ENCODE measurements around the gene GPR42. TPM values are rescaled to one million over a fixed set of nuclear protein-coding genes. Genes with fewer than 3 reads are reported as not detected.
"Not testable (repeated sequence)": the region's sequence is repeated elsewhere in the genome, so short reads cannot be mapped to it uniquely, and the experiment has no call there.

The GPR42 gene
- total and polyA plus RNA-seq, 12 donors: not detected

DNA sequence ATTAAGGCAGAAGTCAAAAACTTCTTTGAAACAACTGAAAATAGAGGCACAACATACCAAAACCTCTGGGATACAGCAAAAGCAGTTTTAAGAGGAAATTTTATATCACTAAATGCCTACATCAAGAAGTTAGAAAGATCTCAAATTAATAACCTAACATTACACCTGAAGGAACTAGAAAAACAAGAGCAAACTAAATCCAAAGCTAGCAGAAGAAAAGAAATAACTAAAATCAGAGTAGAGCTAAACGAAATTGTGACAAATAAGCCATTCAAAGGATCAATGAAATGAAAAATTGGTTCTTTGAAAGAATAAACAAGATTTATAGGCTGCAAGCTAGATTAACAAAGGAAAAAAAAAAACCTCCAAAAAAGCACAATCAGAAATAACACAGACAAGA is 2.5 kb upstream of the GPR42 start:
- Histone ChIP-seq H3K36me3 (replicated peaks in 1 of 2) (no peaks in the 10 kb centered on the region), H3K4me3 (no peak overlapping the region), H3K4me1 (replicated peaks in 1 of 2) (no peaks in the 10 kb centered on the region), H3K9me3 (replicated peaks in 1 of 3) (no peaks in the 10 kb centered on the region), H3K27ac (no peak overlapping the region), H3K27me3 (no peaks in the 10 kb centered on the region)
- DNase-seq: no peak
- intact Hi-C loops (cut with DNase I): no loop called here
- 43 to 76% (median 59%) methylated on average over 1 of the region's 1 CpG; no CpG with 5 or more reads in 1 of the 4 donors for WGBS, 4 donors
- no peak for TF ChIP-seq POLR2A (IDR thresholded peaks at IDR 0.05)
- TF ChIP-seq, protein P1, sequence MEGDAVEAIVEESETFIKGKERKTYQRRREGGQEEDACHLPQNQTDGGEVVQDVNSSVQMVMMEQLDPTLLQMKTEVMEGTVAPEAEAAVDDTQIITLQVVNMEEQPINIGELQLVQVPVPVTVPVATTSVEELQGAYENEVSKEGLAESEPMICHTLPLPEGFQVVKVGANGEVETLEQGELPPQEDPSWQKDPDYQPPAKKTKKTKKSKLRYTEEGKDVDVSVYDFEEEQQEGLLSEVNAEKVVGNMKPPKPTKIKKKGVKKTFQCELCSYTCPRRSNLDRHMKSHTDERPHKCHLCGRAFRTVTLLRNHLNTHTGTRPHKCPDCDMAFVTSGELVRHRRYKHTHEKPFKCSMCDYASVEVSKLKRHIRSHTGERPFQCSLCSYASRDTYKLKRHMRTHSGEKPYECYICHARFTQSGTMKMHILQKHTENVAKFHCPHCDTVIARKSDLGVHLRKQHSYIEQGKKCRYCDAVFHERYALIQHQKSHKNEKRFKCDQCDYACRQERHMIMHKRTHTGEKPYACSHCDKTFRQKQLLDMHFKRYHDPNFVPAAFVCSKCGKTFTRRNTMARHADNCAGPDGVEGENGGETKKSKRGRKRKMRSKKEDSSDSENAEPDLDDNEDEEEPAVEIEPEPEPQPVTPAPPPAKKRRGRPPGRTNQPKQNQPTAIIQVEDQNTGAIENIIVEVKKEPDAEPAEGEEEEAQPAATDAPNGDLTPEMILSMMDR (IDR thresholded peaks at IDR 0.05): no peak

DNA sequence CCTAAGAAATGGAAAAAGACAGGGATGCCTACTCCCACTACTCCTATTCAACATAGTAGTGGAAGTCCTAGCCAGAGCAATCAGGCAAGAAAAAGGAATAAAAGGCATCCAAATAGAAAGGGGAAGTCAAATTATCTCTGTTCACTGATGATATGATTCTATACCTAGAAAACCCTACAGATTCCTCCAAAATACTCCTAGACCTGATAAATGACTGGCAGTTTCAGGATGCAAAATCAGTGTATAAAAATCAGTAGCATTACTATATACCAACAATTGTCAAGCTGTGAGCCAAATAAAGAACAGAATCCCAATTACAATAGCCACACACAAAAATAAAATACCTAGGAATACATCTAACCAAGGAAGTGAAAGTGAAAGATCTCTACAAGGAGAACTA is 1.3 kb upstream of the GPR42 start:
- intact Hi-C loops (cut with DNase I): no loop called here
- Histone ChIP-seq H3K27ac (no peak overlapping the region), H3K4me1 (replicated peaks in 1 of 2) (no peaks in the 10 kb centered on the region), H3K36me3 (replicated peaks in 1 of 2) (no peaks in the 10 kb centered on the region), H3K9me3 (replicated peaks in 1 of 3) (no peaks in the 10 kb centered on the region), H3K4me3 (no peak overlapping the region), H3K27me3 (no peaks in the 10 kb centered on the region)
- TF ChIP-seq, protein P1 (IDR thresholded peaks at IDR 0.05): no peak
- TF ChIP-seq POLR2A (IDR thresholded peaks at IDR 0.05): no peak
- DNase-seq: no peak

- TF ChIP-seq POLR2A (IDR thresholded peaks at IDR 0.05): no peak
- TF ChIP-seq, protein P1 (IDR thresholded peaks at IDR 0.05): no peak
- intact Hi-C loops (cut with DNase I): no loop called here
- Histone ChIP-seq H3K9me3 (replicated peaks in 1 of 3) (no peaks in the 10 kb centered on the region), H3K4me1 (replicated peaks in 1 of 2) (peaks cover 0 to 6% of the 10 kb centered on the region in 2 donors), H3K4me3 (no peak overlapping the region), H3K36me3 (replicated peaks in 1 of 2) (no peaks in the 10 kb centered on the region), H3K27me3 (no peaks in the 10 kb centered on the region), H3K27ac (no peak overlapping the region)
- WGBS, 4 donors: 83 to 96% (median 88%) methylated on average over 7 of the region's 7 CpGs
- DNase-seq: no peak
Measured at GRCh38 chr19:35373492-35373891, 2.6 kb downstream of the GPR42 start.

DNA sequence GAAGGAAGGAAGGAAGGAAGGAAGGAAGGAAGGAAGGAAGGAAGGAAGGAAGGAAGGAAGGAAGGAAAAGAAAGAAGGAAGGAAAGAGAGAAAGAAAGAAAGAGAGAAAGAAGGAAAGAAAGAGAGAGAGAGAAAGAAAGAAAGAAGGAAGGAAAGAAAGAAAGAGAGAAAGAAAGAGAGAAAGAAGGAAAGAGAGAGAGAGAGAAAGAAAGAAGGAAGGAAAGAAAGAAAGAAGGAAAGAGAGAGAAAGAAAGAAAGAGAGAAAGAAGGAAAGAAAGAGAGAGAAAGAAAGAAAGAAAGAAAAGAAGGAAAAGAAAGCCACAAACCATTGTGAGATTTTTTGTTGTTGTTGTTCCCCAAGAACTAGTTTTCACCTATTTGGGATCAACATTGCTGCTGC is 3.2 kb downstream of the GPR42 start:
- H3K27ac ChIP-seq; H3K27me3 ChIP-seq; H3K4me3 ChIP-seq; intact Hi-C loops (cut with DNase I); H3K9me3 ChIP-seq (replicated peaks in 1 of 3); DNase-seq; H3K36me3 ChIP-seq (replicated peaks in 1 of 2); H3K4me1 ChIP-seq (replicated peaks in 1 of 2): not testable (repeated sequence)

GRCh38 chr19:35375505-35376307 is 4.8 kb downstream of the GPR42 start:
- Histone ChIP-seq H3K27me3 (no peaks in the 10 kb centered on the region), H3K9me3 (replicated peaks in 1 of 3) (no peaks in the 10 kb centered on the region), H3K4me3 (no peak overlapping the region), H3K27ac (no peak overlapping the region), H3K36me3 (replicated peaks in 1 of 2) (no peaks in the 10 kb centered on the region), H3K4me1 (replicated peaks in 1 of 2) (peaks cover 0 to 6% of the 10 kb centered on the region in 2 donors)
- DNase-seq: peak in 1 of 7 donors; percentile 34
- TF ChIP-seq, protein P1 (IDR thresholded peaks at IDR 0.05): no peak
- no peak for TF ChIP-seq POLR2A (IDR thresholded peaks at IDR 0.05)
- intact Hi-C loops (cut with DNase I): no loop called here
- 87 to 93% (median 91%) methylated on average over 12 of the region's 12 CpGs for WGBS, 4 donors

All from adrenal gland (tissue), 12 donors.